MCF 10A (cell line): Measurements from ENCODE around the gene NISCH. TPM values are rescaled to one million over a fixed set of nuclear protein-coding genes. Genes with fewer than 3 reads are reported as not detected.

ENCODE experiments used
- BruUV-seq: library from RNA; stranded (reverse); fragments of 400-500 nt; replicated peaks from 2 replicates; lab custom pipeline; 2021; lab: Mats Ljungman, UMichigan
- CTCF ChIA-PET: fragments of 300-600 bp; sonication (Branson Sonifier 250); formaldehyde crosslinking; extraction: SDS; loops from one replicate; lab custom pipeline; 2021; ENCODE audit warnings: antibody characterized with exemption, inconsistent platforms; lab: Yijun Ruan, JAX
- POLR2A ChIA-PET: fragments of 300-600, 350-650 bp; sonication (Branson Sonifier 250); formaldehyde crosslinking; extraction: SDS; loops from one replicate; lab custom pipeline; 2020; ENCODE audit warnings: antibody characterized with exemption, inconsistent platforms; lab: Yijun Ruan, JAX
- DNase-seq: peaks from one replicate; pipeline ENCODE4 v3.0.0-alpha.2; 2018; ENCODE audit not compliant: unreplicated experiment
- H3K27ac Mint-ChIP-seq: one replicate; pipeline ENCODE4 v1.8.0; 2022; ENCODE audit warnings: mild to moderate bottlenecking, low read depth, mixed read lengths; ENCODE audit not compliant: unreplicated experiment
- H3K27me3 Mint-ChIP-seq: one replicate; pipeline ENCODE4 v1.8.0; 2022; ENCODE audit warnings: mixed read lengths; ENCODE audit not compliant: insufficient read depth, unreplicated experiment
- H3K36me3 Mint-ChIP-seq: one replicate; pipeline ENCODE4 v1.8.0; 2022; ENCODE audit warnings: mild to moderate bottlenecking, moderate library complexity, mixed read lengths; ENCODE audit not compliant: insufficient read depth, unreplicated experiment
- H3K4me1 Mint-ChIP-seq: one replicate; pipeline ENCODE4 v1.8.0; 2022; ENCODE audit warnings: mixed read lengths; ENCODE audit not compliant: insufficient read depth, unreplicated experiment
- H3K4me3 Mint-ChIP-seq: one replicate; pipeline ENCODE4 v1.8.0; 2022; ENCODE audit warnings: mild to moderate bottlenecking, moderate library complexity, mixed read lengths; ENCODE audit not compliant: unreplicated experiment
- H3K9me3 Mint-ChIP-seq: one replicate; pipeline ENCODE4 v1.8.0; 2022; ENCODE audit warnings: mixed read lengths; ENCODE audit not compliant: unreplicated experiment
- intact Hi-C: fragments of 100-400 bp; cut with micrococcal nuclease; formaldehyde crosslinking; loops from 2 replicates; pipeline ENCODE4 v1.14.1; 2022
- total RNA-seq: library from RNA; stranded (reverse); gene quantifications from 2 replicates; pipeline ENCODE4 v1.2.3, GENCODE V29; 2022
- TF ChIP-seq, protein P1 (sequence below): fragments of 200-600 bp; IDR thresholded peaks from one replicate; pipeline ENCODE4 v1.8.0; 2022; ENCODE audit warnings: antibody characterized with exemption, mild to moderate bottlenecking; ENCODE audit not compliant: unreplicated experiment

The NISCH gene
- total RNA-seq, 1 experiment from 2014 or later = 60.5 TPM

GRCh38 chr3:52479037-52479876, 23.9 kb downstream of the NISCH start:
- no TSS peak for BruUV-seq
- Mint-ChIP-seq H3K27me3 (no peaks in the 10 kb centered on the region), H3K4me3 (no peak overlapping the region), H3K36me3 (peaks cover 55% of the 10 kb centered on the region), H3K4me1 (no peaks in the 10 kb centered on the region), H3K27ac (no peak overlapping the region), H3K9me3 (no peaks in the 10 kb centered on the region)
- TF ChIP-seq, protein P1, sequence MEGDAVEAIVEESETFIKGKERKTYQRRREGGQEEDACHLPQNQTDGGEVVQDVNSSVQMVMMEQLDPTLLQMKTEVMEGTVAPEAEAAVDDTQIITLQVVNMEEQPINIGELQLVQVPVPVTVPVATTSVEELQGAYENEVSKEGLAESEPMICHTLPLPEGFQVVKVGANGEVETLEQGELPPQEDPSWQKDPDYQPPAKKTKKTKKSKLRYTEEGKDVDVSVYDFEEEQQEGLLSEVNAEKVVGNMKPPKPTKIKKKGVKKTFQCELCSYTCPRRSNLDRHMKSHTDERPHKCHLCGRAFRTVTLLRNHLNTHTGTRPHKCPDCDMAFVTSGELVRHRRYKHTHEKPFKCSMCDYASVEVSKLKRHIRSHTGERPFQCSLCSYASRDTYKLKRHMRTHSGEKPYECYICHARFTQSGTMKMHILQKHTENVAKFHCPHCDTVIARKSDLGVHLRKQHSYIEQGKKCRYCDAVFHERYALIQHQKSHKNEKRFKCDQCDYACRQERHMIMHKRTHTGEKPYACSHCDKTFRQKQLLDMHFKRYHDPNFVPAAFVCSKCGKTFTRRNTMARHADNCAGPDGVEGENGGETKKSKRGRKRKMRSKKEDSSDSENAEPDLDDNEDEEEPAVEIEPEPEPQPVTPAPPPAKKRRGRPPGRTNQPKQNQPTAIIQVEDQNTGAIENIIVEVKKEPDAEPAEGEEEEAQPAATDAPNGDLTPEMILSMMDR = no peak
- ChIA-PET CTCF (interaction anchor here (0.7 kb wide), 1 partner anchor 11 kb away, joined by 3 read pairs; no protein-coding TSS in a partner anchor), POLR2A (interaction anchor here (0.5 kb wide), 1 partner anchor 287 kb away, joined by 3 read pairs; no protein-coding TSS in a partner anchor)
- intact Hi-C loops = loop anchor here (10.0 kb wide), 1 partner anchor 56 kb away; the partner anchor contains the start of genes NT5DC2 and UQCC5
- DNase-seq = no peak

DNA sequence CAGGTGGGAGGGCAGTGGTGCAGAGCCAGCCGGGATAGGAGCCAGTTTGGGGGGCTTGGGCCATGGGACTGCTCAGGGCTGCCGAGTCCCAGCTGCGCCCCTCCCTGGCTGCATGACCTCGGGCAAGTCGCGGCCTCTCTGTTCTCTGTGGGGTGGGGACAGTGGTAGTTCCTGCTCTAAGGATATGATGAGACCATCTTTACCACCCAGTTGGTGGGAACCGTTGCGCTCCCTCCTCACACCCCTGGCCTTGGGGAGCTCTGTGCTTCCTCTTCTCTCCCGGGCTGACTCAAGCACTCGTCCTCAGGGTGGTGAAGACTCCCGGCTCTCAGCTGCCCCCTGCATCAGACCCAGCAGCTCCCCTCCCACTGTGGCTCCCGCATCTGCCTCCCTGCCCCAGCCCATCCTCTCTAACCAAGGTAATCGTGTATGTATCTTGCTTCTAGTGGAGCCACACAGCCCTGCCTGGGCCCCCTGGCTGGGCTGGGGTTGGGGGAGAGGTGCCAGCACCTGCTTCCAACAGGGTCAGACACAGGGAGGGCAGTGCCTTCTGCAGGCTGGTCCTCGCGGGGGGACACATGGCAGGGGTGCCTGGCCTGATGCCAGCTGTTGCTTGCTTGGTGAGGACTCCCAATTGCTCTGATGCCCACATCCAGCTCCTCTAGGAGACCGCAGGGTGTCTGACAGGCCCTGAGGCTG, 24.6 kb downstream of the NISCH start:
- intact Hi-C loops = loop anchor here (10.0 kb wide), 1 partner anchor 55 kb away; the partner anchor contains the start of genes NT5DC2 and UQCC5
- H3K36me3 Mint-ChIP-seq = peaks cover 47% of the 10 kb centered on the region
- no peaks in the 10 kb centered on the region for H3K27me3 Mint-ChIP-seq
- TF ChIP-seq, protein P1 = no peak
- H3K27ac Mint-ChIP-seq = no peak overlapping the region
- no peak overlapping the region for H3K4me3 Mint-ChIP-seq
- POLR2A ChIA-PET = no interaction called here
- DNase-seq = no peak
- H3K9me3 Mint-ChIP-seq = no peaks in the 10 kb centered on the region
- CTCF ChIA-PET = interaction anchor here (0.7 kb wide), 1 partner anchor 12 kb away, joined by 3 read pairs; no protein-coding TSS in a partner anchor
- BruUV-seq = no TSS peak
- H3K4me1 Mint-ChIP-seq = no peaks in the 10 kb centered on the region

GRCh38 chr3:52480768-52481715, 25.6 kb downstream of the NISCH start:
- H3K36me3 Mint-ChIP-seq = peaks cover 38% of the 10 kb centered on the region
- intact Hi-C loops = no loop called here
- H3K27ac Mint-ChIP-seq = no peak overlapping the region
- H3K9me3 Mint-ChIP-seq = no peaks in the 10 kb centered on the region
- H3K27me3 Mint-ChIP-seq = no peaks in the 10 kb centered on the region
- no TSS peak for BruUV-seq
- CTCF ChIA-PET = no interaction called here
- no peaks in the 10 kb centered on the region for H3K4me1 Mint-ChIP-seq
- POLR2A ChIA-PET = interaction anchor here (0.5 kb wide), 1 partner anchor 12 kb away, joined by 3 read pairs; no protein-coding TSS in a partner anchor
- no peak overlapping the region for H3K4me3 Mint-ChIP-seq
- DNase-seq = no peak
- TF ChIP-seq, protein P1 = no peak
